Mesenchymal stem cell (in vitro differentiated cells and primary cell): ENCODE measurements around the gene HIVEP3.

Source experiments
- DNase-seq: peaks from one replicate; pipeline ENCODE4 v3.0.0-alpha.2; 2013
- H2AFZ ChIP-seq: one replicate; pipeline ENCODE4 v1.6.1; 2013; ENCODE audit warnings: low read depth, mild to moderate bottlenecking, control low read depth, inconsistent platforms, low read length, moderate library complexity
- H2AK5ac ChIP-seq: 2 replicates; pipeline ENCODE4 v1.6.1; 2013; ENCODE audit warnings: low read length, moderate library complexity, mild to moderate bottlenecking, inconsistent platforms; ENCODE audit not compliant: severe bottlenecking
- H2BK120ac ChIP-seq: one replicate; pipeline ENCODE4 v1.6.1; 2013; ENCODE audit warnings: low read depth, mild to moderate bottlenecking, inconsistent platforms, low read length, moderate library complexity
- H2BK12ac ChIP-seq, 2 experiments: one replicate each; pipeline ENCODE4 v1.6.1; 2013; ENCODE audit warnings: inconsistent platforms in 2 of 2, low read length in 2 of 2, mild to moderate bottlenecking in 2 of 2, moderate library complexity in 2 of 2, control low read depth in 1 of 2
- H2BK15ac ChIP-seq: one replicate; pipeline ENCODE4 v1.6.1; 2013; ENCODE audit warnings: mild to moderate bottlenecking, low read depth, inconsistent platforms; ENCODE audit not compliant: poor library complexity, severe bottlenecking
- H2BK5ac ChIP-seq: 2 replicates; pipeline ENCODE4 v1.6.1; 2013; ENCODE audit warnings: low read depth, mild to moderate bottlenecking, low read length, control low read depth, inconsistent platforms; ENCODE audit not compliant: poor library complexity, severe bottlenecking
- H3K14ac ChIP-seq, 2 experiments: one replicate each; pipeline ENCODE4 v1.6.1; 2013; ENCODE audit warnings: inconsistent platforms in 2 of 2, low read length in 2 of 2, control low read depth in 1 of 2, mild to moderate bottlenecking in 1 of 2, moderate library complexity in 1 of 2
- H3K18ac ChIP-seq, 2 experiments: one replicate each; pipeline ENCODE4 v1.6.1; 2013; ENCODE audit warnings: inconsistent platforms in 2 of 2, low read length in 2 of 2, control low read depth in 1 of 2, low read depth in 1 of 2, mild to moderate bottlenecking in 1 of 2
- H3K23ac ChIP-seq, 2 experiments: one replicate each; pipeline ENCODE4 v1.6.1; 2013; ENCODE audit warnings: inconsistent platforms in 2 of 2, low read length in 2 of 2, mild to moderate bottlenecking in 2 of 2, moderate library complexity in 2 of 2, control low read depth in 1 of 2
- H3K27ac ChIP-seq: 2 replicates; pipeline ENCODE4 v1.5.1; 2013; ENCODE audit warnings: mild to moderate bottlenecking, moderate library complexity, low read length, control low read depth, inconsistent platforms; ENCODE audit not compliant: poor library complexity, severe bottlenecking
- H3K27me3 ChIP-seq, 2 experiments: 2 replicates each; pipeline versions ENCODE4 v1.6.1 to v1.7.0; 2013; ENCODE audit warnings: low read length in 2 of 2, mild to moderate bottlenecking in 2 of 2, moderate library complexity in 2 of 2, control low read depth in 1 of 2, inconsistent platforms in 1 of 2; ENCODE audit not compliant: control insufficient read depth in 1 of 2, insufficient read depth in 1 of 2
- H3K36me3 ChIP-seq, 2 experiments: 2 replicates each; pipeline versions ENCODE4 v1.6.1 to v1.7.0; 2013; ENCODE audit warnings: low read length in 2 of 2, control low read depth in 1 of 2, inconsistent platforms in 1 of 2, low read depth in 1 of 2, mild to moderate bottlenecking in 1 of 2; ENCODE audit not compliant: insufficient read depth in 2 of 2, control insufficient read depth in 1 of 2
- H3K4ac ChIP-seq, 2 experiments: one replicate each; pipeline ENCODE4 v1.6.1; 2013; ENCODE audit warnings: inconsistent platforms in 2 of 2, low read length in 2 of 2, mild to moderate bottlenecking in 2 of 2, moderate library complexity in 2 of 2, control low read depth in 1 of 2, low read depth in 1 of 2
- H3K4me1 ChIP-seq: 2 replicates; pipeline ENCODE4 v1.6.1; 2013; ENCODE audit warnings: low read depth, low read length, control low read depth; ENCODE audit not compliant: control insufficient read depth, insufficient read depth
- H3K4me2 ChIP-seq: 2 replicates; pipeline ENCODE4 v1.6.1; 2013; ENCODE audit warnings: low read length, mild to moderate bottlenecking, inconsistent platforms; ENCODE audit not compliant: poor library complexity, severe bottlenecking
- H3K4me3 ChIP-seq, 2 experiments: 2 replicates each; pipeline versions ENCODE4 v1.5.1 to v1.7.0; 2013; ENCODE audit warnings: low read length in 2 of 2, mild to moderate bottlenecking in 2 of 2, control low read depth in 1 of 2, low read depth in 1 of 2; ENCODE audit not compliant: insufficient read depth in 1 of 2
- H3K79me1 ChIP-seq: replicated peaks from 2 replicates; pipeline ENCODE4 v1.6.1; 2013; ENCODE audit warnings: mild to moderate bottlenecking, control low read depth, low read length, inconsistent platforms; ENCODE audit not compliant: poor library complexity, severe bottlenecking
- H3K9ac ChIP-seq: 2 replicates; pipeline ENCODE4 v1.7.0; 2013; ENCODE audit warnings: mild to moderate bottlenecking, low read length, moderate library complexity
- H3K9me3 ChIP-seq: 2 replicates; pipeline ENCODE4 v1.7.0; 2013; ENCODE audit warnings: mild to moderate bottlenecking, low read length; ENCODE audit not compliant: control insufficient read depth
- H4K8ac ChIP-seq: one replicate; pipeline ENCODE4 v1.6.1; 2013; ENCODE audit warnings: inconsistent platforms, mild to moderate bottlenecking, low read length, moderate library complexity
- H4K91ac ChIP-seq: one replicate; pipeline ENCODE4 v1.6.1; 2013; ENCODE audit warnings: mild to moderate bottlenecking, low read length, inconsistent platforms
- WGBS: methylation state at CpG from one replicate; pipeline ENCODE4 v1.1.7; 2013; ENCODE audit warnings: mixed read lengths; 5-methylcytosine and 5-hydroxymethylcytosine counted together

Gene HIVEP3

DNA sequence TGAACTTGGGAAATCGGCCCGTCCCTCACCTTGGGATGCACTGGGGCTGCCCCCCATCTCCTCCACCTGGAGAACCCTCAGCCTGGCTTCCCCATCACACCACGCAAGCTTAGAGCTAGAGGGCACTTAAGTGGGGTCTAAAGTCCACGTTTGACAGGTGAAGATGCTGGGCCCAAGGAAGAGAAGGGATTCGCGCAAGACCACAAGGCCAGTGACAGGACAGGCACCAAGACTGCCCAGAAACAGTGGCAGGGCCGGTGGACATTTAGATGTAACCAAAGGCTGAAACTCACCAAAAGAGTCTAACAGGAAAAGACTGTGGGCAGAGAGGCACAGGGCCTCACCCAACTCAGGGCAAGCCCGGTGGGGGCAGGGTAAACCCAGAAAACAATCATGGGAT, 303.4 kb downstream of the HIVEP3 start:
- no peak for DNase-seq
- Histone ChIP-seq H2BK120ac (no peak overlapping the region), H2BK12ac (no peak overlapping the region), H2AFZ (no peak overlapping the region), H3K23ac (no peak overlapping the region), H3K9ac (no peak overlapping the region), H3K27ac (no peak overlapping the region), H3K18ac (no peak overlapping the region), H2BK15ac (no peak overlapping the region), H3K79me1 (peaks cover 2% of the 10 kb centered on the region), H3K36me3 (no peaks in the 10 kb centered on the region), H2AK5ac (no peak overlapping the region), H3K4ac (no peak overlapping the region), H3K27me3 (peaks cover 0 to 15% of the 10 kb centered on the region in 2 experiments), H3K14ac (no peak overlapping the region), H4K8ac (no peak overlapping the region), H3K9me3 (no peaks in the 10 kb centered on the region), H4K91ac (no peak overlapping the region), H3K4me1 (peaks cover 7% of the 10 kb centered on the region), H3K4me3 (no peak overlapping the region), H2BK5ac (no peak overlapping the region), H3K4me2 (no peak overlapping the region)
- over 99% methylated on average over 8 of the region's 8 CpGs for WGBS

DNA sequence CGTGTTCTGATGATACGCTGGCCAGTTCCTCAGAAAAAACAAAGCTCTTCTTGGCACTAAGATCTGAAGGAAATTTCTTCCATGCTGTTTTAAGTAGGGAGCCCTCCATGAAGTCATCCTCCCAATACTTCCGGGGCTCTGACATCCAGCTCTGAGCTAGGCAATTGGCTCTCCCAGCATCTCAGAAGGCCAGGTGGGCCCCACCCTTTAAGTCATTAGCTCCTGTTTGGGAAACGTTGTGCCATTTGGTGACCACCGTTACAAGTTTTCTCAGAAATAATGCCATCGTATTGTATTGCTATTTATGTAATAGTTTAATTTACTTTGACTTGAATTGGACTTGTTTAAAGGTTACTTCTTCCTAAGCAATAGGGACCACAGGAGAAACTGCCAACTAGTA, 303.9 kb downstream of the HIVEP3 start:
- Histone ChIP-seq H4K8ac (no peak overlapping the region), H3K4me3 (no peak overlapping the region), H3K27me3 (peaks cover 0 to 11% of the 10 kb centered on the region in 2 experiments), H3K14ac (no peak overlapping the region), H2BK12ac (no peak overlapping the region), H3K18ac (no peak overlapping the region), H3K4ac (no peak overlapping the region), H2BK120ac (no peak overlapping the region), H2BK5ac (no peak overlapping the region), H3K36me3 (no peaks in the 10 kb centered on the region), H3K9ac (no peak overlapping the region), H3K79me1 (peaks cover 2% of the 10 kb centered on the region), H4K91ac (no peak overlapping the region), H3K4me1 (peaks cover 5% of the 10 kb centered on the region), H3K27ac (no peak overlapping the region), H3K4me2 (no peak overlapping the region), H3K9me3 (no peaks in the 10 kb centered on the region), H3K23ac (no peak overlapping the region), H2AFZ (no peak overlapping the region), H2AK5ac (no peak overlapping the region), H2BK15ac (no peak overlapping the region)
- WGBS, result 97% methylated on average over 5 of the region's 6 CpGs
- no peak for DNase-seq

DNA sequence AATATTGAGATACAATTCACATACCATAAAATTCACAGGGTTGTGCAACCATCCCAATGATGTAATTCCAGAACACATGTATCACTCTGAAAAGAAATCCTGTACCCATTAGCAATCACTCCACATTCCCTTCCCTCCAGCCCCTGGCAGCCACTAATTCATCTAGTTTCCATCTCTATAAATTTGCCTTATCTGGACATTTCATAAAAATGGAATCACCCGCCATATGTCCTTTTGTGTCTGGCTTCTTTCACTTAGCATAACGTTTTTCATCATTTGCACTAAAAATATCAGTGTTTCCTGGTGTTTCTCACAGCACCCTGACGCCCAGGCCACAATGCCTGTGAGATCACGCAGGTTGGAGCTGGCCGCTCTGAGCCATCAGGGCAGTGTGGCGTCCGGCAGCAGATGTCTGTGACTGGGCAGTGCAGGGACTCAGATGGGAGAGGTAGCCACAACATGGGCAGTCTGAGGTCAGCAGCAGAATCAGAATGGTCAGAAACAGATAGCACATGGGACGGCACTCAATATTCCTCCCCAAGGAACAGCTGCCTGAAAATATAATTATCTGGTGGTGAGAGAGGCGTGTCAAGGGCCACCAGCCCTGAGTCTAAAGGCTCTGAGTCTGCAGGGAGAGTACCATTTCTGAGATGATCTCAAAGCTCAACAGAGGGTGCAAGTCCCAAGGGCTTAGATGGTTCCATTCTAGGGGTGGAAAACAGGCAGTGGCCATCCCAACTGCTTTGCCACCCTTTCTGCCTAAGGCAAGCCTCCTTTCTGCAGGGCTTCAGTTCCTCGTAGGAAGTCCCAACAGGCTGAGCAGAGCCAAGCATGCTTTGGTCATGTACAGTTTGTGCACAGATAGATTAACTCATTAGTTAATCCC, 304.8 kb downstream of the HIVEP3 start:
- no peak overlapping the region for H2AK5ac ChIP-seq
- H3K4ac ChIP-seq, result no peak overlapping the region
- DNase-seq, result peak; percentile 83
- no peak overlapping the region for H3K9ac ChIP-seq
- no peak overlapping the region for H3K27ac ChIP-seq
- no peaks in the 10 kb centered on the region for H3K36me3 ChIP-seq
- peak overlapping the region in 1 of 2 experiments; percentile 55 for H2BK12ac ChIP-seq
- H2BK15ac ChIP-seq, result no peak overlapping the region
- peaks cover 2% of the 10 kb centered on the region for H3K79me1 ChIP-seq
- H4K8ac ChIP-seq, result no peak overlapping the region
- H3K9me3 ChIP-seq, result no peaks in the 10 kb centered on the region
- peaks cover 0 to 15% of the 10 kb centered on the region in 2 experiments for H3K27me3 ChIP-seq
- H2BK120ac ChIP-seq, result no peak overlapping the region
- 83% methylated on average over 9 of the region's 10 CpGs for WGBS
- H3K23ac ChIP-seq, result no peak overlapping the region
- no peak overlapping the region for H3K18ac ChIP-seq
- H2BK5ac ChIP-seq, result no peak overlapping the region
- H3K4me3 ChIP-seq, result no peak overlapping the region
- H3K4me1 ChIP-seq, result peaks cover 5% of the 10 kb centered on the region
- H4K91ac ChIP-seq, result no peak overlapping the region
- H2AFZ ChIP-seq, result no peak overlapping the region
- H3K4me2 ChIP-seq, result no peak overlapping the region
- peak overlapping the region in 1 of 2 experiments; percentile 63 for H3K14ac ChIP-seq

DNA sequence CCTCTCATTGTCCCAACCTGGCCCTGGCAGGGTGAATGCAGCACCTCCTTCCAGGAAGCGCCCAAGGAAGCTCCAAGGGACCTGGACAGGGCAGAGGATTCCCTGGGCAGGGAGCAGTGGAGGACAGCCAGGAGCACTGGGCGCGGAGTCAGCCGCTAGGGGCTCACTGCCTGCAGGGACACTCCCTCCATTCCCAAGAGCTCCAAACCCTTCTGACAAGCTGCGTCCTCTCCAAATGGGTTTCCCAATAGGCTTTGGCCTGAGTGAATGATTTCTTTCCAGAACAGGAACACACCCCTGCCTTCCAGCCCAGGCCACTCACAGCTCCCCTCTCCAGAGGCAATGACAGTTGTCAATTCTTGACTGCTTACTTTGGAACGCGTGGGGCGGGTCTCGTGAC, 305.8 kb downstream of the HIVEP3 start:
- no peak overlapping the region for H3K18ac ChIP-seq
- H3K4ac ChIP-seq, result no peak overlapping the region
- no peaks in the 10 kb centered on the region for H3K9me3 ChIP-seq
- no peak overlapping the region for H2AFZ ChIP-seq
- no peak overlapping the region for H3K23ac ChIP-seq
- no peak overlapping the region for H2BK15ac ChIP-seq
- 89% methylated on average over 9 of the region's 9 CpGs for WGBS
- H3K14ac ChIP-seq, result no peak overlapping the region
- peak overlapping the region; percentile 43 for H4K91ac ChIP-seq
- H2BK120ac ChIP-seq, result no peak overlapping the region
- no peak overlapping the region for H4K8ac ChIP-seq
- H2BK5ac ChIP-seq, result no peak overlapping the region
- H3K4me1 ChIP-seq, result peaks cover 3% of the 10 kb centered on the region
- H3K9ac ChIP-seq, result no peak overlapping the region
- H3K36me3 ChIP-seq, result no peaks in the 10 kb centered on the region
- no peak overlapping the region for H2AK5ac ChIP-seq
- no peak overlapping the region for H3K4me3 ChIP-seq
- peaks cover 2% of the 10 kb centered on the region for H3K79me1 ChIP-seq
- no peak overlapping the region for H2BK12ac ChIP-seq
- H3K27ac ChIP-seq, result no peak overlapping the region
- peaks cover 0 to 15% of the 10 kb centered on the region in 2 experiments for H3K27me3 ChIP-seq
- peak; percentile 13 for DNase-seq
- no peak overlapping the region for H3K4me2 ChIP-seq
